ENCODE results near the gene EGLN2.
A peak's percentile ranks its signal among the peaks of the same experiment; 100 is the strongest.
"Not testable (repeated sequence)": the region's sequence is repeated elsewhere in the genome, so short reads cannot be mapped to it uniquely, and the experiment has no call there.

EGLN2 gene

GRCh38 chr19:40842997-40843652 is 44.1 kb downstream of the EGLN2 start:
- DNase-seq (ENCODE audit: low read depth, low spot score) = not testable (repeated sequence)

GRCh38 chr19:40843653-40844052 is 44.7 kb downstream of the EGLN2 start:
- DNase-seq (ENCODE audit: low read depth, low spot score) = peak; percentile 42

- DNase-seq (ENCODE audit: low read depth, low spot score) = not testable (repeated sequence)
Observed at GRCh38 chr19:40846722-40847121, 47.7 kb downstream of the EGLN2 start.

GRCh38 chr19:40850277-40850676 is 51.3 kb downstream of the EGLN2 start, which contains the start of gene CYP2A6:
TSS of gene CYP2A6 (minus strand) at chr19:40850447. CDS start at chr19:40850426, 21 bp downstream.
- not testable (repeated sequence) for DNase-seq (ENCODE audit: low read depth, low spot score)

GRCh38 chr19:40852467-40853152 is 53.6 kb downstream of the EGLN2 start:
- DNase-seq (ENCODE audit: low read depth, low spot score) = not testable (repeated sequence)
